Hepatocyte (in vitro differentiated cells): ENCODE data around the gene VNN1. TPM values are rescaled to one million over a fixed set of nuclear protein-coding genes. Genes with fewer than 3 reads are reported as not detected.

ENCODE experiments used
- DNase-seq: peaks from one replicate; pipeline ENCODE4 v3.0.0-alpha.2; 2016; ENCODE audit warnings: low spot score
- H2AFZ ChIP-seq: fragments of 200-600 bp; sonication (generic); 2 replicates; pipeline ENCODE4 v1.6.0; 2016; ENCODE audit warnings: antibody characterized with exemption, mild to moderate bottlenecking
- H3K27ac ChIP-seq: fragments of 200-600 bp; sonication (generic); 2 replicates; pipeline ENCODE4 v1.5.1; 2016; ENCODE audit warnings: mild to moderate bottlenecking
- H3K27me3 ChIP-seq: fragments of 200-600 bp; sonication (generic); 2 replicates; pipeline ENCODE4 v1.6.1; 2016
- H3K36me3 ChIP-seq: fragments of 200-600 bp; sonication (generic); replicated peaks from 2 replicates; pipeline ENCODE4 v1.5.1; 2016; ENCODE audit warnings: low read depth; ENCODE audit not compliant: insufficient read depth
- H3K4me1 ChIP-seq: fragments of 200-600 bp; sonication (generic); 2 replicates; pipeline ENCODE4 v1.5.1; 2016; ENCODE audit warnings: mild to moderate bottlenecking, moderate library complexity; ENCODE audit not compliant: insufficient read depth
- H3K4me2 ChIP-seq: fragments of 200-600 bp; sonication (generic); 2 replicates; pipeline ENCODE4 v1.6.0; 2016
- H3K4me3 ChIP-seq: fragments of 200-600 bp; sonication (generic); 2 replicates; pipeline ENCODE4 v1.5.1; 2016; ENCODE audit warnings: mild to moderate bottlenecking
- H3K79me2 ChIP-seq: fragments of 200-600 bp; sonication (generic); 2 replicates; pipeline ENCODE4 v1.6.0; 2017; ENCODE audit warnings: mild to moderate bottlenecking
- H3K9me2 ChIP-seq: fragments of 200-600 bp; sonication (generic); replicated peaks from 2 replicates; pipeline ENCODE4 v1.6.0; 2017; ENCODE audit warnings: mild to moderate bottlenecking; ENCODE audit not compliant: insufficient read depth
- H3K9me3 ChIP-seq: fragments of 200-600 bp; sonication (generic); 2 replicates; pipeline ENCODE4 v1.5.1; 2016; ENCODE audit warnings: low read depth, mild to moderate bottlenecking
- H4K20me1 ChIP-seq: fragments of 200-600 bp; sonication (generic); 2 replicates; pipeline ENCODE4 v1.6.0; 2016; ENCODE audit warnings: mild to moderate bottlenecking; ENCODE audit not compliant: insufficient read depth, poor library complexity, severe bottlenecking
- CTCF ChIP-seq: fragments of 200-600 bp; sonication (generic); IDR thresholded peaks from 2 replicates; pipeline ENCODE4 v1.5.1; 2016; ENCODE audit warnings: antibody characterized with exemption, mild to moderate bottlenecking; ENCODE audit not compliant: poor library complexity
- EZH2 ChIP-seq: fragments of 200-600 bp; sonication (generic); IDR thresholded peaks from 2 replicates; pipeline ENCODE4 v1.6.1; 2016; ENCODE audit warnings: antibody characterized with exemption, mild to moderate bottlenecking, borderline replicate concordance
- EZH2phosphoT487 ChIP-seq: fragments of 200-600 bp; sonication (generic); IDR thresholded peaks from one replicate; pipeline ENCODE4 v1.6.1; 2018; ENCODE audit warnings: antibody characterized with exemption, mild to moderate bottlenecking, low read depth, moderate library complexity; ENCODE audit not compliant: unreplicated experiment, severe bottlenecking
- WGBS: methylation state at CpG from one replicate; pipeline ENCODE4 v1.1.6; 2016; ENCODE audit warnings: low lambda C conversion rate; ENCODE audit errors: missing lambda C conversion rate; 5-methylcytosine and 5-hydroxymethylcytosine counted together
- polyA plus RNA-seq: library from polyadenylated mRNA; unstranded; fragments of >200 nt; fragmentation: Nextera tagmentation; extraction: Ambion mirVana; gene quantifications from 2 replicates; pipeline ENCODE4 v1.2.1, GENCODE V29; 2016
- total RNA-seq: library from RNA; depleted of rRNA; stranded (reverse); fragments of >200 nt; gene quantifications from 2 replicates; pipeline ENCODE4 v1.2.3, GENCODE V29; 2014

The VNN1 gene
- total and polyA plus RNA-seq, 2 experiments from 2014 or later, result 0.93 to 1.4 TPM

GRCh38 chr6:132730560-132730959, 16.7 kb upstream of the VNN1 start:
- DNase-seq, result peak; percentile 53
- no peak overlapping the region for H2AFZ ChIP-seq
- peaks cover 13% of the 10 kb centered on the region for H3K4me1 ChIP-seq
- H3K27ac ChIP-seq, result peak overlapping the region; percentile 68
- peak overlapping the region; percentile 9 for H3K4me2 ChIP-seq
- no peaks in the 10 kb centered on the region for H3K9me3 ChIP-seq
- no peak overlapping the region for H3K4me3 ChIP-seq
- no peak for TF ChIP-seq CTCF
- TF ChIP-seq EZH2phosphoT487, result no peak
- no peak for TF ChIP-seq EZH2
- no peaks in the 10 kb centered on the region for H4K20me1 ChIP-seq
- H3K9me2 ChIP-seq, result no peaks in the 10 kb centered on the region
- WGBS, result 47% methylated on average over 3 of the region's 3 CpGs
- no peaks in the 10 kb centered on the region for H3K36me3 ChIP-seq
- H3K27me3 ChIP-seq, result no peaks in the 10 kb centered on the region
- H3K79me2 ChIP-seq, result no peaks in the 10 kb centered on the region

GRCh38 chr6:132728616-132729015, 14.8 kb upstream of the VNN1 start:
- Histone ChIP-seq H3K27ac (no peak overlapping the region), H3K9me2 (no peaks in the 10 kb centered on the region), H3K4me3 (no peak overlapping the region), H2AFZ (no peak overlapping the region), H3K79me2 (no peaks in the 10 kb centered on the region), H3K27me3 (no peaks in the 10 kb centered on the region), H3K4me1 (peaks cover 8% of the 10 kb centered on the region), H4K20me1 (no peaks in the 10 kb centered on the region), H3K4me2 (no peak overlapping the region), H3K36me3 (no peaks in the 10 kb centered on the region), H3K9me3 (no peaks in the 10 kb centered on the region)
- TF ChIP-seq EZH2phosphoT487, result no peak
- TF ChIP-seq CTCF, result no peak
- TF ChIP-seq EZH2, result no peak
- no peak for DNase-seq
- WGBS, result 80% methylated on average over 4 of the region's 4 CpGs

GRCh38 chr6:132726608-132726975, 12.7 kb upstream of the VNN1 start:
- Histone ChIP-seq H3K4me1 (peaks cover 8% of the 10 kb centered on the region), H3K27me3 (no peaks in the 10 kb centered on the region), H3K27ac (no peak overlapping the region), H3K36me3 (no peaks in the 10 kb centered on the region), H3K4me2 (no peak overlapping the region), H3K9me3 (no peaks in the 10 kb centered on the region), H4K20me1 (no peaks in the 10 kb centered on the region), H3K4me3 (no peak overlapping the region), H2AFZ (no peak overlapping the region), H3K79me2 (no peaks in the 10 kb centered on the region), H3K9me2 (no peaks in the 10 kb centered on the region)
- WGBS, result 94% methylated on average over 4 of the region's 4 CpGs
- DNase-seq, result no peak
- TF ChIP-seq EZH2, result no peak
- TF ChIP-seq EZH2phosphoT487, result no peak
- TF ChIP-seq CTCF, result no peak

- Histone ChIP-seq H3K36me3 (no peaks in the 10 kb centered on the region), H3K27ac (no peak overlapping the region), H3K27me3 (no peaks in the 10 kb centered on the region), H2AFZ (no peak overlapping the region), H3K9me3 (no peaks in the 10 kb centered on the region), H3K4me2 (no peak overlapping the region), H3K79me2 (no peaks in the 10 kb centered on the region), H3K9me2 (no peaks in the 10 kb centered on the region), H4K20me1 (no peaks in the 10 kb centered on the region), H3K4me1 (peaks cover 3% of the 10 kb centered on the region), H3K4me3 (no peak overlapping the region)
- WGBS, result 82% methylated on average over 6 of the region's 6 CpGs
- DNase-seq, result no peak
- TF ChIP-seq EZH2phosphoT487, result no peak
- no peak for TF ChIP-seq CTCF
- TF ChIP-seq EZH2, result no peak
Observed at GRCh38 chr6:132725947-132726607, 12.2 kb upstream of the VNN1 start.
